Hindlimb muscle (tissue), 1 donor: ENCODE data around the gene FAM184B. TPM values are rescaled to one million over a fixed set of nuclear protein-coding genes. Genes with fewer than 3 reads are reported as not detected.
"Not testable (repeated sequence)": the region's sequence is repeated elsewhere in the genome, so short reads cannot be mapped to it uniquely, and the experiment has no call there.

ENCODE experiments used
- DNase-seq: peaks from one replicate; pipeline ENCODE4 v3.0.0-alpha.2; 2013
- polyA plus RNA-seq: library from polyadenylated mRNA; unstranded; fragments of 120-200 nt; gene quantifications from one replicate; pipeline ENCODE4 v1.2.1, GENCODE V29; 2013; ENCODE audit not compliant: insufficient read length

The FAM184B gene
- polyA plus RNA-seq, 1 donor: 5.7 TPM

DNA sequence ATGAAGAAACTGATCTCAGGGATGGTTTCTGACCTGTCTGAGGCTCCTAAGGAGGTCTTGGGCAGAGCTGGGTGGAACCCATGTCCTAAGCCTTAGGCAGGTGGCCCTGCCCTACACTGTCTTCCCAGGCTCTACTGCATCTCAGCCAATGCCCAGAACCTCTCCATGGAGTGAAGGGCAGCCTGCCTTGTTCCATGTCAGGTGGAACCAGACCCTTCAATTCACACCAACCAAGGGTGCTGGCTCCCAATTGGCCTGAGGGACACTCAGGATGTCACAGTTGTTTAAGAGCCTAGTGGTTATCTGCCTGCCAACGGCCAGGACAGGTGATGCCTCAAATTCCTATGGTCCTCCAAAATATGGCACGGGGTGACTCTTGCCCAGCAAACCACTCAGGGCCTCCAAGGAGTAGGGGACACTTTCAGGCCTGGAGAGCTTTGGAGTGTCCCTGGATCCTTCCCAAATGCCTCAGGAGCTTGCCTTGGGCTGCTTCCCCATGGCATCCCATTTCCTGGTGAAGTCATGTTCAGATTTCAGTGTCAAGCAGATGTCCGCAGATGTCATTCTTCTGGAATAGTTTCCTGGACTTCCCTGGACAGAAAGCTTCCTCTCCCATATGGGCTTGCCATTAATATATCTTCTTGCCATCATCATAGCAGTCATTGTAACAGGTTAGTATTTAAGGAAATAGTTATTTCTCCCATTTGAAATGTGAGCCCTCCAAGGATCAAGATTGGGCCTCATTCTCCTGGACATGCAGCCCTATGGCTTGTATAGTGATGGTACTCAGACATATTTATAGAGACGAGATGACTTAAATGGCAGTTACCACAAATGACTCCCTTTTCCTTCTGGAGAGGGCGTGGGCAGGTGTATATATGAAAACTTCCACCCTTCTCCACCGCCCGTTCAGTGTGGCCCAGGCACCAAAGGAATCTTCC is 99.9 kb downstream of the FAM184B start:
- no peak for DNase-seq

DNA sequence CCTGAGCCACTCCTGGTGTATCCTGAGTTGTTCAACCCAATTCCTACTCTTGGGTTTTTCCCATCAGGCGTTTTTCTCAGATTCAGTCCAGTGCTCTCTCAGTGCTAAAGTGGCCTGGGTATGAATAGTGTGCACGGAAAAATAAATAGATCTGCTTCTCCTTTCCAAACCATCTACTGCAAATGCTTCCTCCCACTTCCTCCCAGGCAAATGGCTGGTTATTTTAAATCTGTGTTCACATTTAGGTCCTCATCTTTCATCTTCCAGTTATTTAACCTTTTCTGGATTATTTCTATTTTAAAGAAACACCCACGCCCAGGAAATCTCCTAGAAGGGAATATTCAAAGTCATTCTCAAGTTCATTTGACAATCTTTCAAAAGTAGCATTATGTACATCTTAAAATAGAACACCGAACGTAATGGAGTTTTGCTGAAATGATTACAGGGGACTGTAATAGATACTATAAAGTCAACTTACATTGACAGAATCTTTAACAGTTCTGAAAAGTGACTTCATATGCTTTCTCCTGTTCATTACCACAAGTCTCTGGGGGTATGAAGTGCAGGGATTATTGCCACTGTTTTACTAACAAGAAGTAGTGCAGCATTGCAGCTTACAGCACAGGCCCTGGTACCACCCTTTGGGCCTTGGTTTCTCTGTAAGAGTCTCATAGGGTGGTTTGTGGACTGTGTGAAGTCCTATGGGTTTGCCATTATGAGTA is 100.7 kb downstream of the FAM184B start:
- no peak for DNase-seq

DNA sequence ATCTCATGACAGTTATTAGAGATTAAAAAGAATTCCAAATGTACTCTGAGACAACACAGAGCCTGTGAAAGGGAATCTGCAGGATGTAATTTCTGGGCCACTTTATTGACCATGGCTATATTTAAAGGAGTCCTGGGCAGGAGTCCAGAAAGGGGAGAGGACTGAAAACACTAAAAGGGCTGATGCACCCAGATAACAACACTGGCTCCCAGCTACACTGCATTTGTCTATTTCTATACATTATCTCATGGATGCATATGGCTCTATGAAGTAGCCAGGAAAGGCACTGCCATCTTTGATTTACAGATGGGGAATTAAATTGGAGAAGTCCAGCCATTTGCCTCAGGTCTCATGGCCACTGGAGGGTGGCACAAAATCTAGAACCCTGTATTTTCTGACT is 111.0 kb downstream of the FAM184B start:
- DNase-seq: no peak

DNA sequence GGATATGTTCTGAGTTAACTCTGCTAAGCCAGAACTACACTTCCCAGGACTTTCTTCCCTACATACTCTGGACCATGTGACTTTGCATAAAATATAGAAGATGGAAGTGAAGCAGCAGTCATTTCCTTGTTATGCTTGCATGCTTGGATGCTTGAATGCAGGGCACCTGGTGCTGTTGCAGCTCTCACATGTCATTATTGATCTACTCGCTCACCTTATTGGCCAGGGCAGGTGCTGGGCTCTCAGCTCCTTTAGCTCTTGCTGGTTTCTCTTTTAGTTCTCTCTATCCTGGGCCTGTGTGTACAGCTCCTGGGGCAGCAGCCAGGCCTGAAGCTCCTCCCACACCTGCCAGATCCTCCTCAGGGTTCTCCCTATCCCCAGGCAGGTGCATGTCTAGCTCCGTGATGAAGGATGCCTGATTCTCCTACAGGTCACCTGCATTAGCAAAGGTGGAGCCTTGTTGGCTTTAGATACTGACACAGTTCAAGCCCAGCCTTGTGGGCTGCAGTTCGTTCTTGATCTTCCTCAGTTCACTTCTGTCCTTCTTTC is 113.7 kb downstream of the FAM184B start:
- no peak for DNase-seq

DNA sequence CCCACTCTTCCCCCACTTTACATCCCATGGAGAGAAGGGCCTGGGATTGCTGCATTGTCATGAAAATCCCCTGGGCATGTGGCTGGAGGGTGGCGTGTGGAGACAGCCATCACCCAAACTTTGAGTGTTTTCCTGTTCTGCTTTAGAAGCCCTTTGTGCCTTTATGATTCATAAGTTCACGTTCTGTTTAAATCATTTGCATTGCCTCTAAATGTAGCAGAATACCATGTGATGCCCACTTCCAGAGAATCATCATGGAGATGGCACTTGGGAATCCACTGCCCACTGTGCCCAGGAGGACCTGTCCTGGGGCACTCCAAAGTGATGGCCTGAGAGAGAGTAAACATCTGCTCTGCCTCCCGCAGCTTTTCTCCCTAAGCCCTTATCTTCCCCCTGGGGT is 114.2 kb downstream of the FAM184B start:
- DNase-seq: no peak

DNA sequence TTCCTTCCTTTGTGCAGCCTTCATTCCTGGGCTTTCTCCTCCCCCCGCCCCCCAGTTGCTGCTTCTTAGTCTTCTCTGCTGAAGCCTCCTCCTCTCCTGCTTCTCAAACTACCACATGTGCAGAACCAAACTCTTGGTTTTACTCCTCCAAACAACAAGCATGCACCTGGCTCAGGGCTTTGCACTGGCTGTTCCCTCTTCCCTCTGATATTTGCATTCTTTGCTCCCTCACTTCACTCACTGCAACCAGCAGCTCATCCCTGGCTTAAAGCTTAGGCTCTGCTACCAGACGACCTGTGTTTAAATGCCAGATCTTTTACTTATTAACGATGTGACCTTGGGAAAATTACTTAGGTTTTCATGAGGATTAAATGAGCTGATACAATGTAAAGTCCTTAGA is 115.6 kb downstream of the FAM184B start:
- no peak for DNase-seq

DNA sequence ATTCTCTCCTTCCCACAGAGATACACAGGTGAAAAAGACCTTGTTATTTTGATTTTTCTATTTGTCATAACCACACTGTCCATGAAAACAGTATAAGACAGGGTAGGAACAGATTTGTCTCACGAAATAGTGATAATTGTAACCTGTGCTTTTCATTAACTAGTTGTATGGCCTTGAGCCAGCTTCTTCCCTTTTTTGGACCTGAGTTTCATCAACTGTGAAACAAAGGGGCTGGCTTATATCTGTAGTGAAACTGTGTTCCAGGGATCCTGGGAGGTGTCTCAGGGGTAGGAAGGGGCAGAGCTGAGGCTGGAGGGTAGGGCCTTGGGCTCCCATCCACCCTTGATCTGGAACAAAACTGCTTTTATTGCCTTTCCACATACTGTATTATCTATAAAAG is 116.1 kb downstream of the FAM184B start:
- no peak for DNase-seq

DNA sequence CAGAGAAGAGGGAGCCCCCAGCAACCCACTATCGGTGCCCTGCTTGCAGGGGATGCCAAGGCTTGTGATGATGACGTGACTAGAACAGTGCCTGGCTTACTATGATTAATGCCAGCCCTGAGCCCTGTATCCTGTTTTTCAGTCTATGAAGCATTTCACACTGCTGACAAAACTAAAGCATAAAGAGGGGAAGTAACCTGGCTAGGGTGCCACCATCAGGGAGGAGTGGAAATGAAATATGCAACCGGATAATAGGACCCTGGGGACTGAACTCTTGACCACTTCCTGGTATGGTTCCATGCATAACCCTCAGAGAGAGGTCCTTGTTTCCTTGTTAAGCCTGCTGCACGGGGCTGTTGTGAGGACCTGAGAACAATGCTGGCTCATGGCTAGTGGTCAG is 116.7 kb downstream of the FAM184B start:
- DNase-seq: no peak

DNA sequence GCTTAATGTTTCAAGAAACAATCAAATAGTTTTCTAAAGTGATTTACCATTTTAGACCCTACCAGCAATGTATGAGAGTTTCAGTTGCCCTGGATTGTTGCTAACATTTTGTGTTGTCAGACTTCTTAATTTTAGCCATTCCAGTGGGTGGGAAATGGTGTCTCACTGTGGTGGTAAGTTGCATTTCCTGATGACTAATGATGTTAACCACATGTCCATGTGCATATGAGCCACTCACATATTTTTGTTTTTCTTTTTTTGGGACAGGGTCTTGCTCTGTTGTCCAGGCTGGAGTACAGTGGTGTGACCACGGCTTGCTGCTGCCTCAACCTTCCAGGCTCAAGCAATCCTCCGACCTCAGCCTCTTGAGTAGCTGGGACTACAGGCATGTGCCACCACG is 118.7 kb downstream of the FAM184B start:
- DNase-seq: no peak

DNA sequence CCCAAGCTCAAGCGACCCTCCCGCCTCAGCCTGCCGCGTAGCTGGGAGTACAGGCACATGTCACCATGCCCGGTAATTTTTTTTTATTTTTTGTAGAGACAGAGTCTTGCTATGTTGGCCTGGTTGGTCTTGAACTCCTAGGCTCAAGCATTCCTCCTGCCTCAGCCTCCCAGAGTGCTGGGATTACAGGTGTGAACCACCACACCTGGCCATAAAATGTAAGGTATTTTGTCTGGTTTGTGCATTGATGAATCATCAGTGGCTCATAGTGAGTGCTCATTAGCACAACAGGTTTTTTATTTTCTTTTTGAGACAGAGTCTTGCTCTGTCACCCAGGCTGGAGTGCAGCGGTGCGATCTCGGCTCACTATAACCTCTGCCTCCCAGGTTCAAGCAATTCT is 122.2 kb downstream of the FAM184B start:
- DNase-seq: not testable (repeated sequence)

DNA sequence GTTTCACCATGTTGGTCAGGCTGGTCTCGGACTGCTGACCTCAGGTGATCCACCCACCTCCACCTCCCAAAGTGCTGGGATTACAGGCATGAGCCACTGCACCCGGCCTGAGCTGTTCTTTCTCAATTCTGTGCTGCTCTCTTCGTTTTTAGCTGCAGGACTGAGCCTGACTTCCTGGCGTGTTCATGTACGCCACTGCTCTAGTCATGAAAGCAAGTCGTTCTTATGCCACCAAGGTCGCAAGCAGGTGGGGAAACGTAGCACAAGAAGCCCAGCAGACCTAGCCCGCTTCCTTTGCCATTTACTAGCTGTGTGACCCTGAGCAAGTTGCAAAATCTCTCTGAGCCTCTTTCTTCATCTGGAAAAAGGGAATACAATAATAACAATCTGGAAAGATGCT is 123.6 kb downstream of the FAM184B start:
- DNase-seq: no peak

DNA sequence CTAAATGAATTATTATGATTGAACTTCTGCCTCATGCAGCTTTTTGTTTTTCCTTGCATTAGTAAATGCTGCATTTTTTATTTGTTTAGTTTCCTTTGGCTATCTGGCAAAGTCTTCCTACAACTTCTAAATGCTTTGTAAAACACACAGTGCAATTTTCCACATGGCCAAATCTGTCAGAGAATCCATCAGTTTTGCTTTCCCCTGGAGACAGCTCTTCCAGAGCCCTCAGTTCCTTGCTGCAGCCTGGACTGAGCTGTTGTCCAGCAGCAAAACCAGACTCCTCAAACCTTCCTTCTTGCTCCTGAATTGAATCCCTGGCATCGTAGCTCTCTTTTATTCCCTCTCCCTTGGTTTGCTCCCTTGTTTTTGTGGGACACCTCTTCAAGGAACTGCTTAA is 124.3 kb downstream of the FAM184B start:
- DNase-seq: no peak

DNA sequence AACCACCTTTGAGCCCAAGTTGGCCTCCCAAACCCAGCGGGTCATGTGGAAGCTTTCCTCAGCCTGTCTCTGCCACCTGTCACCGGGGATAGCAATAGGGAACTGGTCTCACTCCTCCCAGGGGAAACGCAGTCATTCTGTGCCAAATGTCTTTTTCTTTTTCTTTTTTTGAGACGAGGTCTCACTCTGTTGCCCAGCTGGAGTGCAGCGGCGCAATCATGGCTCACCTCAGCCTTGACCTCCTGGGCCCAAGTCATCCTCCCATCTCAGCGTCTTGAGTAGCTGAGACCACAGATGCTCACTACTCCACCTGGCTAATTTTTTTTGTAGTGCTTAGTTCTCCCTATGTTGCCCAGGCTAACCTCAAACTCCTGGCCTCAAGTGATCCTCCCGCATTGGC is 126.7 kb downstream of the FAM184B start:
- DNase-seq: no peak

DNA sequence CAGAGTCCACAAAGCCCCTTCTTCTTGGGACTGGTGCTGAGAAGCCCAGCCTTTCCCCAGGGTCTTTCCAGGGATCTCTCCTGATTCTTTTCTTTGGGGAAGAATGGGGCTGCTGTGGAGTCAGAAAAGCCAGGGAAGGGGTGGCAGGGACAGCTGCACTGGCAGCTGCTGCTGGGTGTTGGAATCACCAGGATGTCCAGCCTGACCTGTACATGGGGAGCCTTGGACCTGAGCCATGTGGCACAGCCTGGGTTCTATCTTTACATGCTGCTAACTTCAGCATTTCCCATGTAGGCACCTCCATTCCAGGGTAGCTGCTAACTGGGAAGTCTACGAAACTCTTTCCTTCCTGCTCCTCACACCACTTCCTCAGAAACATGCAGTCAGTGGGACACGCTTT is 131.0 kb downstream of the FAM184B start:
- no peak for DNase-seq

DNA sequence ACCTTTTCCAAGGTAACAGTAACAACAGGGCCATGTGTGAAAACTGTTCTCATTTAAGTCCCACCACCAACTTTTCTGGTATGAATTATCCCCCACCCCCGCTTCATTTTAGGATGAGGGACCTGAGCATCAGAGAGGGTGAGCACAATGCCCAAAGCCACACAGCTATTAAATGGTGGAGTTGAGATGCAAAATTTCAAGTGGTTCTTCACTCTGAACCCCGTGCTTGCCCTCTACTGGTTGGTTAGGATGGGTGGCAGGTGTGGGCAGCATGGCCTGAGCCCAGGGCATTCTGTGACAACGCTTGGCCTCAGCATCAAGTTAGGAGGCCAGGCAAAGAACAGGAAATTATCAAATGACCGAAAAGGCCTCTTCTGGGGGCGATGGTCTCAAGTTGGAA is 133.5 kb downstream of the FAM184B start:
- DNase-seq: no peak

DNA sequence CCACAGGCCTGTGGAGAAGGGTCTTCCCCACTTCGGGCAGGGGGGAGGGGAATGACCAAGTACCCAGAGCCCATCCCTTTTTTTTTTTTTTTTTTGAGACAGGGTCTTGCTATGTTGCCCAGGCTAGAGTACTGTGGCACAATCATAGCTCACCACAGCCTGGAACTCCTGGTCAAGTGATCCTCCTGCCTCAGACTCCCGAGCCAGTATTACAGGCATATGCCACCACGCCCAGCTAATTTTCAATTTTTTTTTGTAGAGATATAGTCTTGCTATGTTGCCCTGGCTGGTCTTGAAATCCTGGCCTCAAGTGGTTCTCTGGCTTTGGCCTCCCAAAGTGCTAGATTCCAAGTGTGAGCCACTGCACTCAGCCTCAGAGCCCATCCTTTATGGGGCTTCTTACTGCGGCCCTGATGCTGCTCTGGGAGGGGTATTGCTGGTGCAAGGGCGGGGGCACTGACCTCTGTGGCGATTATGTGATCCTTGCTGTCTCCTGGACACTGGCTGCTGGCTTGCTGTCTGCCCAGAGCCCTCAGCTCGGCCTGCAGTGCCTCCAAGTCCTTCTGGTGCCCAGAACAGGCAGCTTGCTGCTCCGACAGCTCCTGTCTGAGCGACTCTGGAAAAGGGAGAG is 134.1 kb downstream of the FAM184B start:
- no peak for DNase-seq

DNA sequence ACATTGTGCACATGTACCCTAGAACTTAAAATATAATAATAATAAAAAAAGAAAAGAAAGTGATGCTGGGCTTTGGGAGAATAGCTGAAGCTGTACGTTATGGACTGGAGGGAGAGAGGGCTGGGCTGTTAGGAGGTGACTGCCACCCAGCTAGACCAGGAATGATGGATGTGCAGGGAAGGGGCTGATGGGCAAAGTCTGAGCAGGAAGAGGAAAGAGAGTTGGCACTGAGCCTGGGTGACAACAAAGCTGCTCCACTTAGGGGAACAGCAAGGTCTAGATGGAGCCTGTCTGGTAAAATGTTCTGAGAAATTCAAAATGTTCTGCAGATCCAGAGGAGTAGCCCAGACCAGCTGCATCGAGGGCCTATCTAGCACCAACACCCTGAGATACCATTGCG is 134.7 kb downstream of the FAM184B start:
- DNase-seq: no peak

DNA sequence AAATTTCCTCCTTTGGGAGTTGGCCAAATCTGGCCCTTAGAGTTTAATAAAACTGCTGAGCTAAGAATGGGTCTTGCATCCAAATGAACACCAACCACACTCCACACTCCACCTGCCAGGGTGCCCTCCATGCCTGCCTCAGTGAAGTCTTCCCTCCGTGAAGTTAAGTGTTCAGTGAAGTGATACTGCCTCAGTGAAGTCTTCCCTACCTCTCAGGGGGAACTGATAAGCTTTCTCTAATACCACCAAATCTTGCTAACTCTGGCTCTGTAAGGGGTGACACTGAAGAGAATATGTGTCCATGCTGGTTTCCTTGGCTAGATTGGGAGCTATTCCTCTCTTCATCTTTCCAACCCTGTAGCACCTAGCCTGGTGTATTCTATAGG is 139.0 kb downstream of the FAM184B start:
- no peak for DNase-seq

DNA sequence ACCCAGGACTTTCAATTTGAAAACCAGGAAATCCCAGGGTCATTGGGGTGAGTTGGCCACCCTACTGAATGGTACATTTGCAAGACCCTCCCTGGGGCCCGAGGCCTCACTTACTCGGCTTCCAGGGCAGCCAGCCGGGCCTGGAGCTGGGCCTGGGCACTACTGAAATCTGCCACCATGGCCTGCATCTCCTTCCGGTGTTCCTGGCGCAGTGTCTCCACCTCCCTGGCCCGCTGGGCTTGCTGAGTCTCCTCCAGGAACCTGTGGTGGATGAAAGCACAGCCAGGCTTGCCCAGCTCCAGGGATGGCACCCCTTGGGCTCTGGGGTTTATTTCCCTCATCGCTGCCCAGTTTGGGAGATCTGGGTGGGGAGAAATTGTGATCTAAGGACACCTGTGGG is 142.3 kb downstream of the FAM184B start:
- DNase-seq: no peak

DNA sequence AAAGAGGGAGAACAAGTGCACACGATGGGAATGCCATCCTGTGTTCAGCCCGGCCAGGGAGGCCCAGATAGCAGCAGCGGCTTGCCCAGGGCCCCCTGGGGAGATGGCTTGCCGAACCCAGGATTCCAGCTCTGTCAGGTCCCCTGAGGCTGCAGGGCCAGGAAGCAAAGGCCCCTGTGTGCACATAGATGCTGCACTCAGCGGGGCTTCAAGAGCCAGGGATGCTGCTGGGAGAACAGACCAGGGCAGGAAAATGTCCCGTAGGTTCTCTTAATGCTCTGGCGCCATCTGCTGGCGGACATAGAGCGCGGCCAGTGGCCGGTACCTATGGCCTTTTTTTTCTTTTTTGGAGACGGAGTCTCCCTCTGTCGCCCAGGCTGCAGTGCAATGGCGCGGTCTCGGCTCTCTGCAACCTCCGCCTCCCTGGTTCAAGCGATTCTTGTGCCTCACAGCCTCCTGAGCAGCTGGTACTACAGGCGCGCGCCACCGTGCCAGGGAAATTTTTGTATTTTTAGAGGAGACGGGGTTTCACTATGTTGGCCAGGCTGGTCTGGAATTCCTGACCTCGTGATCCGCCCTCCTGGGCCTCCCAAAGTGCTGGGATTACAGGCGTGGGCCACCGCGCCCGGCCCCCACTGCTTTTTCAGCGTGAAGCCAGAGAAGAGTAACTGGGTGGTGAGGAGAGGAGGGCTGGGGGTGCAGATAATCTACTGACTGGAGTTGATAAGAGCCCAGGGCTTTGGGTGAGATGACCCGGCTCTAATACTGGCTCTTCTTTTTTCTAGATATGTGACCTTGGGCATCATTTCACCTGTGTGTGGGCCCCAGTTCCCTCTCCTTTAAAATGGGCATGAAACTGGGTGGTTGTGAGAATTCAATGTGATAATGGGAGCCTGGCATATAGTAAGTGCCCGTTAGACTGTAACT is 144.5 kb downstream of the FAM184B start:
- peak; percentile 63 for DNase-seq

DNA sequence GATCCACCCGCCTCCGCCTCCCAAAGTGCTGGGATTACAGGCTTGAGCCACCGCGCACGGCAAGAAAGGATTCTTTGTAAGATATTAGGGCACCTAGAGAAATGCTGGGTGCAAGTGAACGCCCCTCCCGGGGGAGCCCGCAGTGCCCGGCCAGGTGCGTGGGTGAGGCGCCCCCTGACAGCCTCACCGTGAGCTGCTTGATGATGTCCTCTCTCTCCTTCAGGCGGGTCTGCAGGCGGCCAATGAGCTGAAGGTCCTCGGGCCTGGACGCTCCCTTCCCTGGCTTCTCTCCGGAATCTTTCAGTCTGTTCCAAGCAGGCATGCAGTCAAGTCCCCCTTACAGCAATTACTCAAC is 145.1 kb downstream of the FAM184B start:
- DNase-seq: no peak

DNA sequence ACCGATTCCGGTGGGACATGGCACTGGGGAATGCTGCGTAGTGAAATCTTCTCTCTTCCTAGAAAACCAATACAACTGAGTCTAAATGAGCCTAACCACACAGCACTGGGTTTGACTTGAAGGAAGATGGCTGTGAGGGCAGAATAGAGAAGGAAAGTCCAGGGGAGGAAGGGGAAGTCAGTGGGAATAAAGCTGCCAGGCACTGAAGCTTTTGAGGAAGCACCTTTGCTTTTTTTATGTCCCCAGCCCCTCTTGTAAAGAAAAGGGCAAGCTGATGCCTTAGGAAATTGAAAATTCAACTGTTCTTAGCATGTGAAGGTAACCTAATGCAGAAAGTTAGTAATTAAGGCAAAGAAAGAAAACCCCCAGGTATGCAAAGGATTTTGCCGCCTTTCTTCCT is 146.4 kb downstream of the FAM184B start:
- DNase-seq: no peak
